Gastrocnemius medialis (tissue), 4 donors: ENCODE data around the gene SRSF1.

Source experiments
- CTCF ChIP-seq, 5 experiments: fragments of 450-650 bp in 3 of 5; fragments of 200-600 bp in 2 of 5; sonication (generic) in 2 of 5; IDR thresholded peaks in 4 of 5; conservative IDR thresholded peaks in 1 of 5; 1 replicate in 4 of 5; 2 replicates in 1 of 5; pipeline ENCODE4 v1.5.1; 2016 to 2019; ENCODE audit warnings: antibody characterized with exemption in 5 of 5, mild to moderate bottlenecking in 3 of 5, moderate library complexity in 3 of 5
- POLR2A ChIP-seq, 2 donors: fragments of 450-650 bp; IDR thresholded peaks; one replicate each; pipeline ENCODE4 v1.6.1; 2017; ENCODE audit warnings: antibody characterized with exemption in 2 of 2, mild to moderate bottlenecking in 2 of 2, moderate library complexity in 2 of 2

- TF ChIP-seq POLR2A (IDR thresholded peaks at IDR 0.05) (no peak), CTCF (IDR thresholded peaks at IDR 0.05 in 4 of 5, conservative IDR thresholded peaks at IDR 0.05 in 1 of 5) (no peak)
These were observed 47.6 kb upstream of the SRSF1 start for GRCh38 chr17:58054641-58055040.
